ENCODE data around the gene CENPX. TPM values are rescaled to one million over a fixed set of nuclear protein-coding genes. Genes with fewer than 3 reads are reported as not detected.

The CENPX gene
- total RNA-seq, 1 donor, result 30.7 TPM

DNA sequence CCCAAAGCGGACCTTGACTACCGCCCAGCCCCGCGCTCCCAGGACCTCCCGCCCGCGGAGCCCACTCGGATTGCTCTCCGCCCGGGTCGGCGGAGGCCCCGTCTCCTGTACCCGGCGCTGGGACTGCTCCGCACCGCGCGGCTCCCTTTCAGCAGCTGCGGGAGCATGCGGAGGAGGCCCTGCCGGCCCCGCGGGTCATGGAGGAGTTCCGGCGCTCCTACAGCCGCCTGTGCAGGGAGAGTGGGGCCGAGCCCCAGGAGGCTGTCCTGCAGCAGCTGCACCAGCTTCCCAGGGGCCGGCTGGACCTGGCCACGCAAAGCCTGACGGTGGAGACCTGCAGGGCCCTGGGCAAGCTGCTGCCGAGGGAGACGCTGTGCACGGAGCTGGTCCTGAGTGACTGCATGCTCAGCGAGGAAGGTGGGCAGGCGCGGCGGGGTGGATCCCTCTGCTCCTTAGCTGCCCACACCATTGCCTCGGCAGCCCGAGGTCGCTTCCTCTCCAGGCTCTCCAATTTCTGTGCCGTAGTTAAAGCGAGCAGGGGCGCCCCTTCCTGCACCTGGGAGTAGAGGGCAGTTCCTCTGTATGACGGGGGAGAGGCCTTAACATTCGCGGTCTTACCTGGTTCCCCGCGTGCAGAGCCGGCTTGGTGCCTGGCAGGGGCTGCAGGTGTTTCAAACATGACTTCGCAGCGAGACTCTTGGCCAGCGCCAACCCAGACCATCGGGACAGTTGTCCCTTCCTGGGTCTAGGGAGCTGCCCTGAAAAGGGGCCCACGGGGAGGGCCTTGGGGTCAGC is 966 bp upstream of the CENPX start:
- H3K4me3 ChIP-seq (ENCODE audit: low read depth, low read length), result peak overlapping the region; percentile 70
- no peak for DNase-seq (ENCODE audit: low read depth)
- TF ChIP-seq, protein P1, sequence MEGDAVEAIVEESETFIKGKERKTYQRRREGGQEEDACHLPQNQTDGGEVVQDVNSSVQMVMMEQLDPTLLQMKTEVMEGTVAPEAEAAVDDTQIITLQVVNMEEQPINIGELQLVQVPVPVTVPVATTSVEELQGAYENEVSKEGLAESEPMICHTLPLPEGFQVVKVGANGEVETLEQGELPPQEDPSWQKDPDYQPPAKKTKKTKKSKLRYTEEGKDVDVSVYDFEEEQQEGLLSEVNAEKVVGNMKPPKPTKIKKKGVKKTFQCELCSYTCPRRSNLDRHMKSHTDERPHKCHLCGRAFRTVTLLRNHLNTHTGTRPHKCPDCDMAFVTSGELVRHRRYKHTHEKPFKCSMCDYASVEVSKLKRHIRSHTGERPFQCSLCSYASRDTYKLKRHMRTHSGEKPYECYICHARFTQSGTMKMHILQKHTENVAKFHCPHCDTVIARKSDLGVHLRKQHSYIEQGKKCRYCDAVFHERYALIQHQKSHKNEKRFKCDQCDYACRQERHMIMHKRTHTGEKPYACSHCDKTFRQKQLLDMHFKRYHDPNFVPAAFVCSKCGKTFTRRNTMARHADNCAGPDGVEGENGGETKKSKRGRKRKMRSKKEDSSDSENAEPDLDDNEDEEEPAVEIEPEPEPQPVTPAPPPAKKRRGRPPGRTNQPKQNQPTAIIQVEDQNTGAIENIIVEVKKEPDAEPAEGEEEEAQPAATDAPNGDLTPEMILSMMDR (IDR thresholded peaks at IDR 0.05; ENCODE audit: insufficient read depth, low read depth, low read length), result no peak

DNA sequence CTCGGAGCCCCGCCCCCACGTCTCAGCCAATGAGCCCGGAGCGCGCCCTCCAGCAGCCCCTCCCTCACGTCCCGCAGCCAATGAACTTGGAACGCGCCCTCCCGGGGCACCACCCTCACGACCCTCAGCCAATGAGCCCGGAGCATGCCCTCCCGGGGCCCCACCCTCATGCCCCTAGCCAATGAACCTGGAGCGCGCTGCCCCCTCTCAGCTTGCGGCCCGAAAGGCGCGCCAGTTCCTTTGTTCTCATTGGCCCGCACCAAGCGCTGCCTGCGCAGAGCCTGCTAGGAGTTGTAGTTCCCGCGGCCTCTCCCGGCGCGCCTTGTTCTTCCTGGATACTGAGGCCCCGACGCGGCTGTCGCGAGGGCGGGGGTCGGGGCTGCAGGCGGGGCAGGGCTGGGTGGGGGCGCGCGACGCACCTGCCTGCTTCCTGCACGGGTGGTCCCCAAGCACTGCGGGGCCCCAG is 336 bp upstream of the CENPX start, which contains the start of gene LRRC45:
TSS of gene LRRC45 (plus strand) at position 325 of the 466 bp plus-strand sequence. CDS start 339 bp downstream, outside the sequence.
- TF ChIP-seq, protein P1 (IDR thresholded peaks at IDR 0.05; ENCODE audit: insufficient read depth, low read depth, low read length), result no peak
- H3K4me3 ChIP-seq (ENCODE audit: low read depth, low read length), result peak within 1 kb of the TSS; percentile 83

DNA sequence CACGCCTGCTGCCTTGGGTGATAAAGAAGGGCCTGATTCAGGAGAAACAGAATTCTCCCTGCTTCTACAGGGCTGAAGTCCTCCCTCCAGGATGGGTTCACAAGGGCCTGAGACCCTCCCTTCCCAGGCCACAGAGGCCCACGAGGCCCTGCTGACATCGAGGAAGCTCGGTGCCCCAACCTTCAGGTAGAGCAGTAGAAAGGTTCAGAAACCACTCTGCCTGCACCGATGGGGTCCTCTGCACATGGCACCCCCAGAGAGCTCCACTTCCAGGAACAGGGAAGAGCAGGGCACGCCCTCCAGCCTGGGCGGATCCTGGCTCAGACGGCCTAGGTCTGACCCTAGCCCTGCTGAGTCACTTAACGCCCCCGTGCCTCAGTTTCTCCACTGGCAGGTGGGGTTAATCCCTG is 773 bp downstream of the CENPX start:
- TF ChIP-seq, protein P1 (IDR thresholded peaks at IDR 0.05; ENCODE audit: insufficient read depth, low read depth, low read length), result no peak
- H3K4me3 ChIP-seq (ENCODE audit: low read depth, low read length), result peak overlapping the region; percentile 83
- no peak for DNase-seq (ENCODE audit: low read depth)

More for the DNA sequence above, 336 bp upstream of the CENPX start, which contains the start of gene LRRC45:
- DNase-seq (ENCODE audit: low read depth), result peak; percentile 99

DNA sequence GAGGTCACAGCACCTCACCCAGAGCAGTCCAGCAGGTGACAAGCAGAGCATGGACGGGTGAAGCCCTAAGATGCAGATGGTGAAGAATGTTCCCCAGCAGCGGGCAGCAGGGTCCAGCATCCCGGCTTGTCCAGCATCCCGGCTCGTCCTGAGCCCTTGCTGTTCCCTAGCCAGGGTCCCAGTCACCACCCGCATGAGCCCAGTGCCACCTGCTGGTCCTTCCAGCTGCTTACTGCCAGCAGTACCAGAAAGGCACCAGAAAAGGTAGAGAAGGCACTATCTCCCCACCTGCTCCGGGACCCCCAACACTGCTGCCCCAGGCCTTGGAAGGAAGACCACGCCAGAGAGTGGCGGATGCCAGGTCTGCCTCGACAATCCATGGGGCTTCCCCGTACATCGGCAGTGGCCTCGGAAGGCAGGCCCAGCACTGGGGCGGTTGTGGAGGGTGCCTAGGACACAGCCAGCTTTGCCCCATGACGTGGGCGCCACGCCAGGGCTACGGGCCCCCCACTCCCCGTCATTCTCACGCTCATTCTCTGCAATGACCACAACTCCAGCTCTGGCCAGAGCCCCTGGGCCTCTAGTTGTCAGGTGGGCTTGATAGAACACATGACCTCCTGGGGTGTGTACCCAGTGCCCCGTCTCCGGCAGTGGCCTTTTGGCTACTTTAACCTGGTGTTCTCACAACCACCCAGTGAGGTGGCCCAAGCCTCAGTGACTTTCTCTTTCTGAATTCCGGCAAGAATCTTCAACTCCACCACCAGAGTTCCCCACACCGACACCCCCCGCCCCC is 1.4 kb downstream of the CENPX start:
- H3K4me3 ChIP-seq (ENCODE audit: low read depth, low read length), result peak overlapping the region; percentile 83
- DNase-seq (ENCODE audit: low read depth), result peak; percentile 78
- TF ChIP-seq, protein P1 (IDR thresholded peaks at IDR 0.05; ENCODE audit: insufficient read depth, low read depth, low read length), result peak; percentile 81

DNA sequence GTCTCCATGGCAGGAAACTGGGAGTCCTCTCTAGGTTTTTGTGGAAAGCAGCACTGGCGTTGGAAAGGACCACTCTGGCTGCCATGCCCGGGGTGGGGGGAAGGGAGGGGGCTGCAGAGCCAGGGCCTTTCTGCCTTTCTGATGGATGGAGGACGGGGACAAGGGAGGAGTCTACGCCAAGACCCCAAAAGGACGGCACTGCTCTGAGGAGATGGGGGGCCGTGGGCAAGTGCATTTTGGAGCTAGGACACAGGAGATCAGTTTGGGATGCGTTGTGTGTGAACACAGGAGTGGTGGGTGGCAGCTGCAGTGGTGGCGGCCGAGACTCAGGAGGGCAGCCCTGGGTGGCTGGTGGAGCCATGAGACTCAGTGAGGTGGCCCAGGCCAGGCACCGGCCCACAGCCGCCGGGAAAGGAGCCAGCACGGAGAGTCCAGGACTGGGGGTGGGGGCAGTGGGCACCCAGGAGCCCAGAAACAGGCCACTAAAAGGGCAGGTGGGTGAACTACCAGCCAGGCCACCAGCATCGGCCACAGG is 2.0 kb downstream of the CENPX start:
- TF ChIP-seq, protein P1 (IDR thresholded peaks at IDR 0.05; ENCODE audit: insufficient read depth, low read depth, low read length), result no peak
- DNase-seq (ENCODE audit: low read depth), result no peak
- no peak overlapping the region for H3K4me3 ChIP-seq (ENCODE audit: low read depth, low read length)

DNA sequence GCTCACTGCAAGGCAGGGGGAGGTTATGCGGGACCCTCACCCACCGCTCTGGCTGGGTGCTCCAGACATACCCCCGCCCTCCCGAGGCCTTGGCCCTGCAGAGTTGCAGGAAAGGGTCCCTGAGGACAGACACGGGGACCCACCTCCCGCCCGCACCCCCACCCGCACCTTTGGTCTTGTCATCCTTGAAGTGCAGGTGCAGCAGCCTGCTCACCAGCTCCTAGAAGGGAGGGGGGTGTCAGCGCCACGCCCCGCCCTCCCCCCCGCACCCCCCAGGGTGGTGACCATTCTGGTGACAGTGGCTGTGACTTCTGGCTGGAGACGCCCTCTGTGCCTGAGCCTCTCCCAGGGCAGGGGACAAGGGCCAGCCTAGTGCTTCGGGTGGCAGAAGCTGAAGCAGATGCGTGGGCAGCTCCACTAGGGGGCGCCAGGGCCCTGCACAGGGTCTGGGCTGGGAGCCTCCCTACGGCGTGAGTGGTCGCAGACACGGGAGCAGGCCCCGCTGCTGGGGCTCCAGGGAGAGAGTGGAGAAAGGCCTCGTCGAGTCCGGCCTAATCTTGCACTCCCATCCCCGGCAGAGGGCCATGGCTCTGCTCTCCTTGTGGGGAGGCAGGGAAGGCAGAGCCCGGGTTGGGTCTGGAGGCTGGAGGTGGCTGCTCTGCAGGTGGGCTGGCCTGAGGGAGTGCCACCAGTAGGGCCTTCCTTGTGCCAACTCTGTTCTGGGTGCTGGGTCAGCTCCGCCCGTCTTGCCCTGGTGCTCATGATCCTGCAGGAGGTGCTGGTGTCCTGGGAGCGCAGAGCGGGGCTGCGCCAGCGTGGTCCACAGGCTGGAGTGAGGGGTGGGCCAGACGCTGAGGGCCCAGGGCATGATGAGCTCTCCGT is 2.7 kb downstream of the CENPX start:
- TF ChIP-seq, protein P1 (IDR thresholded peaks at IDR 0.05; ENCODE audit: insufficient read depth, low read depth, low read length), result peak; percentile 73
- H3K4me3 ChIP-seq (ENCODE audit: low read depth, low read length), result no peak overlapping the region
- DNase-seq (ENCODE audit: low read depth), result peak; percentile 41

Data from fibroblast of villous mesenchyme (primary cell).